GM18951 (cell line): ENCODE results near the gene PTPN11.

Source experiments
- POLR2A ChIP-seq: IDR thresholded peaks from 4 replicates; pipeline ENCODE4 v1.6.1; 2011; ENCODE audit warnings: mild to moderate bottlenecking; ENCODE audit not compliant: insufficient read length, insufficient read depth; ENCODE audit errors: extremely low read depth
- in situ Hi-C: fragments of 300-500 bp; cut with MboI; formaldehyde crosslinking; loops from one replicate; pipeline ENCODE4 v1.12.0; 2022; ENCODE audit warnings: low sequenced_read_pairs, mixed read lengths, inconsistent platforms; ENCODE audit not compliant: unreplicated experiment

The PTPN11 gene

DNA sequence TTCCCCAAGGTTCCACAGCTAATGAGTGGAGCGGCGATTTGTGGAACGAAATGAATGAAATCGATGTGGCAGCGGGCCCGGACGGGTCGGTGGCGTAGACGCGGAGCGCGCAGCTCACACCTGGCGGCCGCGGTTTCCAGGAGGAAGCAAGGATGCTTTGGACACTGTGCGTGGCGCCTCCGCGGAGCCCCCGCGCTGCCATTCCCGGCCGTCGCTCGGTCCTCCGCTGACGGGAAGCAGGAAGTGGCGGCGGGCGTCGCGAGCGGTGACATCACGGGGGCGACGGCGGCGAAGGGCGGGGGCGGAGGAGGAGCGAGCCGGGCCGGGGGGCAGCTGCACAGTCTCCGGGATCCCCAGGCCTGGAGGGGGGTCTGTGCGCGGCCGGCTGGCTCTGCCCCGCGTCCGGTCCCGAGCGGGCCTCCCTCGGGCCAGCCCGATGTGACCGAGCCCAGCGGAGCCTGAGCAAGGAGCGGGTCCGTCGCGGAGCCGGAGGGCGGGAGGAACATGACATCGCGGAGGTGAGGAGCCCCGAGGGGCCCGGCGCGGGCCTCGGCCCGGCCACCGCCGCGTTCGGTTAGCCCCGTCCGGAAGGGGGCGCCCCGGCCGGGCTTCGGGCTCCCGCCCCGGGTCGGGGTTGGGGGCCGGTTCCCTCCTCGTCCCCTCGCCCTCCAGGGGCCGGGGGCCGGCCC is at the start of gene PTPN11:
TSS of gene PTPN11 (plus strand) at position 340 of the 689 bp plus-strand sequence. CDS start at position 505, 165 bp downstream.
- in situ Hi-C loops = no loop called here
- peak; percentile 98 for TF ChIP-seq POLR2A

GRCh38 chr12:112370199-112370598 is 48.5 kb upstream of the PTPN11 start:
- TF ChIP-seq POLR2A = no peak
- in situ Hi-C loops = no loop called here

DNA sequence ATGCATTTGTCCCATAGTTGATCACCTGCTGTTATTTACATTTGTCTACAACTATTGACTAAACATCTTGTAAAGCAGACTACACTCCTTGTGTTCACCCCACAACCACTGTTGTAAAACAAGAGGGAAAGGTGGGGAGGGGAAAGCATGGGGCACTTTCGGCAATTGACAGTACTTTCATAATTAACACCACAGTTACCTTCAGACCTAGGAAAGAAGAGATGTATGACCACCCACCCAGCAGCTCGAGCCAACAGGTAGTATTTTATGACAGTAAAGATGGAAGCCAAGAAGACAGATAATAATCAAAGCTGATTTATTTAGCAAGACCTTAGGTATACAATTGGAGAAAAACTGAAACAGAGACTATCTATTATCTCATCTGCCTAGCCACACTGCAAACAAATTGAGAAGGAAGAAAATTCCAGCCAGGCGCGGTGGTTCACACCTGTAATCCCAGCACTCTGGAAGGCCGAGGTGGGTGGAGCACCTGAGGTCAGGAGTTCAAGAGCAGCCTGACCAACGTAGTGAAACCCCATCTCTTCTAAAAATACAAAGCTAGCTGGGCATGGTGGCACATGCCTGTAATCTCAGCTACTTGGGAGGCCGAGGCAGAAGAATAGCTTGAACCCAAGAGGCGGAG is 47.8 kb upstream of the PTPN11 start:
- TF ChIP-seq POLR2A = no peak
- in situ Hi-C loops = no loop called here

- TF ChIP-seq POLR2A = no peak
- in situ Hi-C loops = no loop called here
Observed at GRCh38 chr12:112374166-112374740, 44.5 kb upstream of the PTPN11 start.

DNA sequence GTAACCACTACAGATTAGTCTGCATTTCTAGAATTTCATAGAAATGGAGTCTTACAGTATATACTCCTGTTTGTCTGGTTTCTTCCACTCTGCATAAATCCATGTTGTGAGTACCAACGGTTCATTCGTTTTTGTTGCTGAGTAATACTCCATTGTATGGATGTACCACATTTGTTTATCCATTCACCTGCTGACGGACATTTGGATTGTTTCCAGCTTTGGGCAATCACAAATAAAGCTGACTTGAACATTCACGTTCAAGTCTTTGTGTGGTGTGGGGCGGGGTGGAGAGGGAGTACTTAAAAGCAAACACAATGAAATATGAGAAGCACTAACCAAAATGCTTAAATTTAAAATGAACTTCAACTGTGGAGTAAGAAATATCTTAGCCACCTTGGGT is 43.6 kb upstream of the PTPN11 start:
- no peak for TF ChIP-seq POLR2A
- in situ Hi-C loops = loop anchor here (25.0 kb wide), 1 partner anchor 438 kb away; no protein-coding TSS in a partner anchor

- in situ Hi-C loops = loop anchor here (10.0 to 25.0 kb wide), 2 partner anchors 176 to 444 kb away; no protein-coding TSS in a partner anchor
- no peak for TF ChIP-seq POLR2A
Observed at GRCh38 chr12:112380663-112381405, 37.9 kb upstream of the PTPN11 start.

GRCh38 chr12:112381406-112381882 is 37.3 kb upstream of the PTPN11 start:
- in situ Hi-C loops = loop anchor here (10.0 to 25.0 kb wide), 2 partner anchors 177 to 444 kb away; no protein-coding TSS in a partner anchor
- TF ChIP-seq POLR2A = no peak

DNA sequence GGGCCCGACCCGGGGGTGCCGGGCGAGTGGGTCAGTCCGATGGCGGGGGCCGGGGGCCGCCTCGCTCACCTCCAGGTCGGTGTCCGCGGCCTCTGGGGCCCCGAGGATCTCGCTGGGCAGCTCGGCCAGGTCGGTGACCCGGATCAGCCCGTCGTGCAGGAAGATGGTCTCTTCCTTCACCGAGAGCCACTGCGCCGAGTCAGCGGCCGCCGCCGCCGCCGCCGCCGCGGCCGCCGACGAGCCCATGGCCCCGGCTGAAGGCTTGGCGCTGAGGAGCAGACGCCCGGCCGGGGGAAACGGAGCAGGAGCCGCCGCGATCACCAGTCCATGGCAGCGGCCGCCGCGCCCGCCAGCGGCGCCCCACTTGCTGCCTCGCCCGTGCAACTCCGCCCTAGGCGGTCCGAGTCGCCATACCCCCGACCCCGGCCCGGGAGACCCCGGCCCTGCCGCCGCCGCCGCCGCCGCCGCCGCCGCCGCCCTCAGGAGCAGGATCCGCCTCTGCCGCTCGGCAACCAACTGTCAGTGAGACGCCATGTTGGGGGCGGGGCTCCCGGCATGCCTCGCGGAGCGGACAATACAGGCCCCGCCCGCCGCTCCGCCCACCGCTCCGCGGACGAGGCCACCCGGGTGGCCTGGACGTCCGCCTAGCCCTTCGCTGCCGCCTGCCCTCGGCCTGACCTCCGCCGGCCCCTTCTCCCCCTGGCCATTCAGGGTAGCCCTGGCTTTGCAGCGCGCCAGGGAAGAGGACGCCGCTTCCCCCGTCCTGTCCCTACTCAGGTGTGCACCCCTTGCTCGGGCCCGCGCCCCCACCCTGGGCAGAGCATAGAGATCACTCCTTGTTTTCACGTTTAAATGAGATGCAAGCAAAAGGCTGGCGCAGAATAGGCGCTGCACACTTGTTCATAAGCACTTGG is 36.6 kb upstream of the PTPN11 start, which contains the start of gene HECTD4:
TSS of gene HECTD4 (minus strand) at position 549 of the 914 bp plus-strand sequence. CDS start at position 246, 303 bp downstream.
- in situ Hi-C loops = loop anchor here (10.0 to 25.0 kb wide), 2 partner anchors 177 to 445 kb away; no protein-coding TSS in a partner anchor

GRCh38 chr12:112382866-112383265 is 35.9 kb upstream of the PTPN11 start:
- in situ Hi-C loops = loop anchor here (10.0 to 25.0 kb wide), 2 partner anchors 178 to 446 kb away; no protein-coding TSS in a partner anchor
- TF ChIP-seq POLR2A = no peak

More for the DNA sequence above, 36.6 kb upstream of the PTPN11 start, which contains the start of gene HECTD4:
- peak; percentile 96 for TF ChIP-seq POLR2A

- no peak for TF ChIP-seq POLR2A
- in situ Hi-C loops = loop anchor here (10.0 to 25.0 kb wide), 2 partner anchors 182 to 449 kb away; no protein-coding TSS in a partner anchor
Observed at GRCh38 chr12:112386726-112387125, 32.0 kb upstream of the PTPN11 start.

DNA sequence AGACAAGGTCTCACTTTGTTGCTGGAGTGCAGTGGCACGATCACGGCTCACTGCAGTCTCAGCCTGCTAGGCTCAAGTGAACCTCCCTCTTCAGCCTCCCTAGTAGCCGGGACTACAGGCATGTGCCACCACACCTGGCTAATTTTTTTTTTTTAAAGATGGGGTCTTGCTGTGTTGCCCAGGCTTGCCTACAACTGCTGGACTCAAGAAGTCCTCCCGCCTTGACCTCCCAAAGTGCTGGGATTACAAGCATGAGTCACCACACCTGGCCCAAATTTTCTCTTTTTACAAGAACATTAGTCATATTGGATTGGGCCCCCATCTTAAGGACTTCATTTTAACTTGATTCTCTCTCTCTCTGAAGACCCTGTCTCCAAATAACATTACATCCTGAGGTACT is 29.5 kb upstream of the PTPN11 start:
- no peak for TF ChIP-seq POLR2A
- in situ Hi-C loops = loop anchor here (10.0 to 25.0 kb wide), 2 partner anchors 184 to 452 kb away; no protein-coding TSS in a partner anchor

GRCh38 chr12:112389922-112390654 is 28.7 kb upstream of the PTPN11 start:
- in situ Hi-C loops = loop anchor here (10.0 to 25.0 kb wide), 2 partner anchors 185 to 453 kb away; no protein-coding TSS in a partner anchor
